HepG2 (cell line): Measurements from ENCODE around the gene GPN1. TPM values are rescaled to one million over a fixed set of nuclear protein-coding genes. Genes with fewer than 3 reads are reported as not detected.

Source experiments
- CAMTA2 ChIP-seq: sonication (generic); formaldehyde crosslinking; IDR thresholded peaks from 2 replicates; pipeline ENCODE4 v1.4.0; 2020; ENCODE audit warnings: mild to moderate bottlenecking, missing genetic modification reagents, borderline replicate concordance
- EEA1 ChIP-seq: sonication (generic); formaldehyde crosslinking; IDR thresholded peaks from 2 replicates; pipeline ENCODE4 v1.5.1; 2020; ENCODE audit warnings: mild to moderate bottlenecking, missing genetic modification reagents, borderline replicate concordance
- PAF1 ChIP-seq: IDR thresholded peaks from 2 replicates; pipeline ENCODE4 v1.6.1; 2016; ENCODE audit warnings: missing genetic modification reagents, missing compliant biosample characterization
- SOX13 ChIP-seq, 3 experiments: fragments of 450-650 bp in 1 of 3; sonication (generic) in 1 of 3; formaldehyde crosslinking in 1 of 3; IDR thresholded peaks in 2 of 3; conservative IDR thresholded peaks in 1 of 3; 2 replicates each; pipeline versions ENCODE4 v1.5.0 to v1.6.1; 2016 to 2020; ENCODE audit warnings: antibody characterized with exemption in 1 of 3, mild to moderate bottlenecking in 1 of 3, missing compliant biosample characterization in 1 of 3, missing genetic modification reagents in 1 of 3, moderate library complexity in 1 of 3
- SOX6 ChIP-seq, 2 experiments: fragments of 450-650 bp in 1 of 2; sonication (generic) in 1 of 2; formaldehyde crosslinking in 1 of 2; IDR thresholded peaks; 2 replicates each; pipeline versions ENCODE4 v1.4.0 to v1.6.1; 2017 to 2020; ENCODE audit warnings: antibody characterized with exemption in 1 of 2, mild to moderate bottlenecking in 1 of 2, missing genetic modification reagents in 1 of 2
- ZFP36 ChIP-seq: fragments of 150-350 bp; IDR thresholded peaks from 2 replicates; pipeline ENCODE4 v1.6.1; 2018; ENCODE audit warnings: borderline replicate concordance, low read length, low read depth; ENCODE audit not compliant: partially characterized antibody
- ZFP37 ChIP-seq: sonication (generic); formaldehyde crosslinking; IDR thresholded peaks from 2 replicates; pipeline ENCODE4 v1.4.0; 2020; ENCODE audit warnings: missing genetic modification reagents, borderline replicate concordance
- ZNF136 ChIP-seq: sonication (generic); formaldehyde crosslinking; IDR thresholded peaks from 2 replicates; pipeline ENCODE4 v1.8.1; 2022; ENCODE audit warnings: low read depth, mild to moderate bottlenecking, moderate library complexity, missing genetic modification reagents
- ZNF235 ChIP-seq: sonication (generic); formaldehyde crosslinking; IDR thresholded peaks from 2 replicates; pipeline ENCODE4 v1.8.1; 2023; ENCODE audit warnings: mild to moderate bottlenecking, missing genetic modification reagents, borderline replicate concordance
- ZNF333 ChIP-seq: sonication (generic); formaldehyde crosslinking; IDR thresholded peaks from 2 replicates; pipeline ENCODE4 v1.4.0; 2020; ENCODE audit warnings: mild to moderate bottlenecking, missing genetic modification reagents, borderline replicate concordance
- ZNF530 ChIP-seq: sonication (generic); formaldehyde crosslinking; IDR thresholded peaks from 2 replicates; pipeline ENCODE4 v1.5.0; 2020; ENCODE audit warnings: low read depth, mild to moderate bottlenecking, missing genetic modification reagents
- ZNF652 ChIP-seq: IDR thresholded peaks from 2 replicates; pipeline ENCODE4 v1.6.1; 2016; ENCODE audit warnings: low read depth, borderline replicate concordance
- ZNF7 ChIP-seq: IDR thresholded peaks from 2 replicates; pipeline ENCODE4 v1.6.1; 2016; ENCODE audit warnings: missing biosample characterization, missing genetic modification reagents
- ZNF775 ChIP-seq: sonication (generic); formaldehyde crosslinking; IDR thresholded peaks from 2 replicates; pipeline ENCODE4 v1.4.0; 2020; ENCODE audit warnings: missing genetic modification reagents, mild to moderate bottlenecking, moderate library complexity, borderline replicate concordance
- ZNF891 ChIP-seq: sonication (generic); formaldehyde crosslinking; IDR thresholded peaks from 2 replicates; pipeline ENCODE4 v1.5.0; 2020; ENCODE audit warnings: mild to moderate bottlenecking, missing genetic modification reagents
- polyA plus RNA-seq, 8 experiments: library from polyadenylated mRNA; depleted of rRNA in 3 of 8; stranded (reverse) in 7 of 8; unstranded in 1 of 8; fragments of >200 nt; fragmentation: Illumina TruSeq in 4 of 8; extraction: Trizol in 4 of 8; gene quantifications; 2 replicates each; pipeline versions ENCODE4 v1.2.1 to v1.2.3, GENCODE V29; 2011 to 2016; ENCODE audit warnings: low read depth in 4 of 8, missing spikeins in 1 of 8, mixed read lengths in 1 of 8; ENCODE audit not compliant: insufficient read depth in 1 of 8
- total RNA-seq, 5 experiments: library from RNA; depleted of rRNA; stranded (reverse); fragments of >200 nt; fragmentation: Illumina TruSeq; extraction: Trizol; gene quantifications; 2 replicates each; pipeline ENCODE4 v1.2.3, GENCODE V29; 2016; ENCODE audit warnings: low read depth in 1 of 5
- TF ChIP-seq, protein P1 (sequence below), 2 experiments: fragments of 450-650 bp in 1 of 2; sonication (generic) in 1 of 2; formaldehyde crosslinking in 1 of 2; IDR thresholded peaks; 2 replicates each; pipeline versions ENCODE4 v1.6.1 to v1.8.0; 2016 to 2022; ENCODE audit warnings: antibody characterized with exemption in 1 of 2, mild to moderate bottlenecking in 1 of 2, missing genetic modification reagents in 1 of 2
- TF ChIP-seq, protein P2 (sequence below): IDR thresholded peaks from 2 replicates; pipeline ENCODE4 v1.6.1; 2012; ENCODE audit warnings: inconsistent platforms

The GPN1 gene
- total and polyA plus RNA-seq, 2 of the 13 experiments (the other 11 are each of a cell fraction or from before 2014, with no cell fraction given) = 54.5 to 62.7 TPM

- TF ChIP-seq, protein P1, sequence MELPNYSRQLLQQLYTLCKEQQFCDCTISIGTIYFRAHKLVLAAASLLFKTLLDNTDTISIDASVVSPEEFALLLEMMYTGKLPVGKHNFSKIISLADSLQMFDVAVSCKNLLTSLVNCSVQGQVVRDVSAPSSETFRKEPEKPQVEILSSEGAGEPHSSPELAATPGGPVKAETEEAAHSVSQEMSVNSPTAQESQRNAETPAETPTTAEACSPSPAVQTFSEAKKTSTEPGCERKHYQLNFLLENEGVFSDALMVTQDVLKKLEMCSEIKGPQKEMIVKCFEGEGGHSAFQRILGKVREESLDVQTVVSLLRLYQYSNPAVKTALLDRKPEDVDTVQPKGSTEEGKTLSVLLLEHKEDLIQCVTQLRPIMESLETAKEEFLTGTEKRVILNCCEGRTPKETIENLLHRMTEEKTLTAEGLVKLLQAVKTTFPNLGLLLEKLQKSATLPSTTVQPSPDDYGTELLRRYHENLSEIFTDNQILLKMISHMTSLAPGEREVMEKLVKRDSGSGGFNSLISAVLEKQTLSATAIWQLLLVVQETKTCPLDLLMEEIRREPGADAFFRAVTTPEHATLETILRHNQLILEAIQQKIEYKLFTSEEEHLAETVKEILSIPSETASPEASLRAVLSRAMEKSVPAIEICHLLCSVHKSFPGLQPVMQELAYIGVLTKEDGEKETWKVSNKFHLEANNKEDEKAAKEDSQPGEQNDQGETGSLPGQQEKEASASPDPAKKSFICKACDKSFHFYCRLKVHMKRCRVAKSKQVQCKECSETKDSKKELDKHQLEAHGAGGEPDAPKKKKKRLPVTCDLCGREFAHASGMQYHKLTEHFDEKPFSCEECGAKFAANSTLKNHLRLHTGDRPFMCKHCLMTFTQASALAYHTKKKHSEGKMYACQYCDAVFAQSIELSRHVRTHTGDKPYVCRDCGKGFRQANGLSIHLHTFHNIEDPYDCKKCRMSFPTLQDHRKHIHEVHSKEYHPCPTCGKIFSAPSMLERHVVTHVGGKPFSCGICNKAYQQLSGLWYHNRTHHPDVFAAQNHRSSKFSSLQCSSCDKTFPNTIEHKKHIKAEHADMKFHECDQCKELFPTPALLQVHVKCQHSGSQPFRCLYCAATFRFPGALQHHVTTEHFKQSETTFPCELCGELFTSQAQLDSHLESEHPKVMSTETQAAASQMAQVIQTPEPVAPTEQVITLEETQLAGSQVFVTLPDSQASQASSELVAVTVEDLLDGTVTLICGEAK (IDR thresholded peaks at IDR 0.05) = peak; percentile 98
- TF ChIP-seq, protein P1 (CRISPR knock-in tag; IDR thresholded peaks at IDR 0.05) = peak; percentile 91
- TF ChIP-seq ZNF333 (peak; percentile 73; the same call in 1 of the 2 replicates), ZNF136 (no peak), ZNF652 (CRISPR knock-in tag) (no peak; the same call in 1 of the 2 replicates), ZNF235 (CRISPR knock-in tag) (no peak), ZNF891 (peak; percentile 68), PAF1 (CRISPR knock-in tag) (no peak), ZFP36 (peak; percentile 7), ZNF530 (CRISPR knock-in tag) (0 out of 2 replicates have a peak, but pooled peaks have one; percentile 73), ZFP37 (CRISPR knock-in tag) (peak; percentile 61; the same call in 1 of the 2 replicates), ZNF775 (CRISPR knock-in tag) (no peak), CAMTA2 (CRISPR knock-in tag) (no peak), EEA1 (CRISPR knock-in tag) (no peak), SOX13 (IDR thresholded peaks at IDR 0.05) (no peak), SOX13 (CRISPR knock-in tag; conservative IDR thresholded peaks at IDR 0.05 in 1 of 2, IDR thresholded peaks at IDR 0.05 in 1 of 2) (0 out of 4 replicates have a peak, but pooled peaks of 1 of the 2 experiments have one; percentile 39), SOX6 (IDR thresholded peaks at IDR 0.05) (no peak), SOX6 (CRISPR knock-in tag; IDR thresholded peaks at IDR 0.05) (peak; percentile 59; the same call in 1 of the 2 replicates), ZNF7 (CRISPR knock-in tag) (0 out of 2 replicates have a peak, but pooled peaks have one; percentile 29)
- TF ChIP-seq, protein P2, sequence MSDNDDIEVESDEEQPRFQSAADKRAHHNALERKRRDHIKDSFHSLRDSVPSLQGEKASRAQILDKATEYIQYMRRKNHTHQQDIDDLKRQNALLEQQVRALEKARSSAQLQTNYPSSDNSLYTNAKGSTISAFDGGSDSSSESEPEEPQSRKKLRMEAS = peak; percentile 83
Measured at GRCh38 chr2:27663285-27664153, 34.7 kb downstream of the GPN1 start, which contains the start of the genes SLC4A1AP and SUPT7L (continued).
